Liver (tissue), 9 donors: ENCODE data around the gene GMDS. TPM values are rescaled to one million over a fixed set of nuclear protein-coding genes. Genes with fewer than 3 reads are reported as not detected.

Experiments
- DNase-seq: peaks from one replicate; pipeline ENCODE4 v3.0.0-alpha.2; 2017; ENCODE audit warnings: low spot score
- H3K27ac ChIP-seq, 2 donors: one replicate each; pipeline ENCODE4 v1.7.0; 2013; ENCODE audit warnings: inconsistent platforms in 2 of 2, low read length in 2 of 2, control low read depth in 1 of 2, low read depth in 1 of 2, mild to moderate bottlenecking in 1 of 2
- H3K27me3 ChIP-seq, 4 donors: one replicate each; pipeline versions ENCODE4 v1.6.1 to v1.7.0; 2013; ENCODE audit warnings: low read length in 3 of 4, inconsistent platforms in 1 of 4, mild to moderate bottlenecking in 1 of 4, moderate library complexity in 1 of 4; ENCODE audit not compliant: control insufficient read depth in 4 of 4, insufficient read depth in 4 of 4
- H3K36me3 ChIP-seq, 4 donors: one replicate each; pipeline versions ENCODE4 v1.6.1 to v1.7.0; 2013; ENCODE audit warnings: low read length in 3 of 4, mild to moderate bottlenecking in 3 of 4, low read depth in 1 of 4, moderate library complexity in 1 of 4; ENCODE audit not compliant: control insufficient read depth in 4 of 4, insufficient read depth in 3 of 4
- H3K4me1 ChIP-seq, 4 donors: one replicate each; pipeline versions ENCODE4 v1.6.1 to v1.7.0; 2013; ENCODE audit warnings: low read length in 3 of 4, mild to moderate bottlenecking in 3 of 4, moderate library complexity in 1 of 4; ENCODE audit not compliant: control insufficient read depth in 4 of 4, insufficient read depth in 4 of 4
- H3K4me3 ChIP-seq, 3 donors: one replicate each; pipeline versions ENCODE4 v1.6.1 to v1.7.0; 2013; ENCODE audit warnings: low read length in 3 of 3, control low read depth in 1 of 3, low read depth in 1 of 3, mild to moderate bottlenecking in 1 of 3
- H3K9ac ChIP-seq, 2 donors: one replicate each; pipeline ENCODE4 v1.7.0; 2013; ENCODE audit warnings: low read length in 2 of 2, mild to moderate bottlenecking in 2 of 2, moderate library complexity in 2 of 2, control low read depth in 1 of 2, low read depth in 1 of 2
- H3K9me3 ChIP-seq, 4 donors: one replicate each; pipeline versions ENCODE4 v1.6.1 to v1.7.0; 2013; ENCODE audit warnings: low read length in 3 of 4; ENCODE audit not compliant: control insufficient read depth in 4 of 4
- ATF3 ChIP-seq: IDR thresholded peaks from 2 replicates; pipeline ENCODE4 v1.6.1; 2016; ENCODE audit warnings: antibody characterized with exemption
- EGR1 ChIP-seq, 2 donors: IDR thresholded peaks; 2 replicates each; pipeline ENCODE4 v1.6.1; 2016 to 2018; ENCODE audit warnings: antibody characterized with exemption in 2 of 2, low read depth in 2 of 2
- FOXA1 ChIP-seq: IDR thresholded peaks from 2 replicates; pipeline ENCODE4 v1.6.1; 2016; ENCODE audit warnings: antibody characterized with exemption
- FOXA2 ChIP-seq: IDR thresholded peaks from 2 replicates; pipeline ENCODE4 v1.6.1; 2016; ENCODE audit warnings: antibody characterized with exemption
- HNF4A ChIP-seq, 2 donors: conservative IDR thresholded peaks; 2 replicates each; pipeline ENCODE4 v1.6.1; 2016; ENCODE audit warnings: antibody characterized with exemption in 2 of 2, mild to moderate bottlenecking in 2 of 2
- HNF4G ChIP-seq: IDR thresholded peaks from 2 replicates; pipeline ENCODE4 v1.6.1; 2016; ENCODE audit warnings: antibody characterized with exemption
- JUND ChIP-seq, 2 donors: IDR thresholded peaks; 2 replicates each; pipeline ENCODE4 v1.6.1; 2016; ENCODE audit warnings: antibody characterized with exemption in 2 of 2
- MAX ChIP-seq: IDR thresholded peaks from 2 replicates; pipeline ENCODE4 v1.6.1; 2016; ENCODE audit warnings: antibody characterized with exemption
- NR2F2 ChIP-seq: IDR thresholded peaks from 2 replicates; pipeline ENCODE4 v1.6.1; 2016; ENCODE audit warnings: antibody characterized with exemption
- RAD21 ChIP-seq, 2 donors: IDR thresholded peaks; 2 replicates each; pipeline ENCODE4 v1.6.1; 2016; ENCODE audit warnings: antibody characterized with exemption in 2 of 2, mild to moderate bottlenecking in 2 of 2
- REST ChIP-seq: IDR thresholded peaks from 2 replicates; pipeline ENCODE4 v1.6.1; 2016; ENCODE audit warnings: antibody characterized with exemption, mild to moderate bottlenecking
- RXRA ChIP-seq, 2 donors: IDR thresholded peaks; 2 replicates each; pipeline ENCODE4 v1.6.1; 2017 to 2018; ENCODE audit warnings: antibody characterized with exemption in 2 of 2, mild to moderate bottlenecking in 1 of 2
- YY1 ChIP-seq: IDR thresholded peaks from 2 replicates; pipeline ENCODE4 v1.6.1; 2016; ENCODE audit warnings: antibody characterized with exemption, mild to moderate bottlenecking
- ZBTB33 ChIP-seq: IDR thresholded peaks from 2 replicates; pipeline ENCODE4 v1.6.1; 2016; ENCODE audit warnings: antibody characterized with exemption
- WGBS: extraction: QIAGEN DNeasy Blood & Tissue Kit; methylation state at CpG from one replicate; pipeline ENCODE4 v1.1.7; 2013; 5-methylcytosine and 5-hydroxymethylcytosine counted together
- polyA plus RNA-seq, 2 donors: library from polyadenylated mRNA; stranded (reverse) in 1 of 2; unstranded in 1 of 2; fragments of 200-250 nt in 1 of 2; fragments of >200 nt in 1 of 2; fragmentation: Nextera tagmentation in 1 of 2; extraction: Ambion mirVana in 1 of 2; gene quantifications; one replicate each; pipeline versions ENCODE4 v1.2.1 to v1.2.3, GENCODE V29; 2013 to 2015
- total RNA-seq, 2 donors: library from RNA; depleted of rRNA; stranded (reverse); fragments of >200 nt; gene quantifications; one replicate each; pipeline ENCODE4 v1.2.3, GENCODE V29; 2014
- donor health status: healthy.
- donor health status: healthy.
- donor health status: healthy.
- donor health status: healthy.
- donor health status: healthy.

The GMDS gene
- total and polyA plus RNA-seq, 4 donors: 3.5 to 15.6 (median 13.0) TPM

GRCh38 chr6:1839361-1839760 lies 406.0 kb downstream of the GMDS start:
- no peak overlapping the region for H3K27ac ChIP-seq
- H3K27me3 ChIP-seq: no peaks in the 10 kb centered on the region
- no peak for DNase-seq
- no peaks in the 10 kb centered on the region for H3K36me3 ChIP-seq
- peaks cover 0 to 11% (median 5%) of the 10 kb centered on the region in 4 donors for H3K4me1 ChIP-seq
- no peak overlapping the region for H3K9ac ChIP-seq
- no peak for TF ChIP-seq REST
- no peak for TF ChIP-seq RXRA (IDR thresholded peaks at IDR 0.05)
- TF ChIP-seq ZBTB33: no peak
- no peak for TF ChIP-seq YY1
- TF ChIP-seq ATF3: no peak
- no peak for TF ChIP-seq FOXA1
- TF ChIP-seq EGR1 (IDR thresholded peaks at IDR 0.05; ENCODE audit: low read depth in 2 of 2): no peak
- no peak for TF ChIP-seq MAX
- no peak for TF ChIP-seq FOXA2
- TF ChIP-seq RAD21 (IDR thresholded peaks at IDR 0.05): no peak
- TF ChIP-seq HNF4G: no peak
- TF ChIP-seq JUND (IDR thresholded peaks at IDR 0.05): no peak
- TF ChIP-seq HNF4A (conservative IDR thresholded peaks at IDR 0.05): no peak
- no peak overlapping the region for H3K4me3 ChIP-seq
- no peaks in the 10 kb centered on the region for H3K9me3 ChIP-seq

GRCh38 chr6:1838604-1839213 lies 406.7 kb downstream of the GMDS start:
- DNase-seq: no peak
- peaks cover 0 to 11% (median 5%) of the 10 kb centered on the region in 4 donors for H3K4me1 ChIP-seq
- WGBS: 74% methylated on average over 5 of the region's 5 CpGs
- H3K36me3 ChIP-seq: no peaks in the 10 kb centered on the region
- H3K9me3 ChIP-seq: no peaks in the 10 kb centered on the region
- H3K27ac ChIP-seq: no peak overlapping the region
- no peak overlapping the region for H3K4me3 ChIP-seq
- TF ChIP-seq RAD21 (IDR thresholded peaks at IDR 0.05) (peak in 1 of 2 donors; percentile 14), NR2F2 (no peak)
- H3K27me3 ChIP-seq: no peaks in the 10 kb centered on the region
- H3K9ac ChIP-seq: no peak overlapping the region
